Muscle layer of duodenum (tissue), 2 donors: ENCODE measurements around the gene NMUR2.

Experiments used
- H3K27ac ChIP-seq: one replicate; pipeline ENCODE4 v1.7.0; 2013; ENCODE audit warnings: mild to moderate bottlenecking, low read length
- H3K27me3 ChIP-seq: one replicate; pipeline ENCODE4 v1.7.0; 2013; ENCODE audit warnings: low read depth, mild to moderate bottlenecking, control low read depth, low read length
- H3K36me3 ChIP-seq, 2 donors: one replicate each; pipeline ENCODE4 v1.7.0; 2013; ENCODE audit warnings: low read length in 2 of 2, control low read depth in 1 of 2, mild to moderate bottlenecking in 1 of 2; ENCODE audit not compliant: insufficient read depth in 2 of 2, control insufficient read depth in 1 of 2
- H3K4me1 ChIP-seq, 2 donors: one replicate each; pipeline ENCODE4 v1.7.0; 2013; ENCODE audit warnings: low read length in 2 of 2, mild to moderate bottlenecking in 2 of 2, control low read depth in 1 of 2, moderate library complexity in 1 of 2; ENCODE audit not compliant: insufficient read depth in 2 of 2, control insufficient read depth in 1 of 2
- H3K4me3 ChIP-seq, 2 donors: one replicate each; pipeline ENCODE4 v1.7.0; 2013; ENCODE audit warnings: low read length in 2 of 2, low read depth in 1 of 2, mild to moderate bottlenecking in 1 of 2
- H3K9me3 ChIP-seq, 2 donors: one replicate each; pipeline ENCODE4 v1.7.0; 2013; ENCODE audit warnings: low read length in 2 of 2, control low read depth in 1 of 2, mild to moderate bottlenecking in 1 of 2; ENCODE audit not compliant: control insufficient read depth in 1 of 2
- donor health status: healthy.

The NMUR2 gene

GRCh38 chr5:152369298-152369697, 35.8 kb downstream of the NMUR2 start:
- Histone ChIP-seq H3K27ac (no peak overlapping the region), H3K27me3 (no peaks in the 10 kb centered on the region), H3K9me3 (no peaks in the 10 kb centered on the region), H3K36me3 (no peaks in the 10 kb centered on the region), H3K4me1 (no peaks in the 10 kb centered on the region), H3K4me3 (no peak overlapping the region)

GRCh38 chr5:152367554-152367953, 37.5 kb downstream of the NMUR2 start:
- Histone ChIP-seq H3K27ac (no peak overlapping the region), H3K9me3 (no peaks in the 10 kb centered on the region), H3K4me3 (no peak overlapping the region), H3K27me3 (no peaks in the 10 kb centered on the region), H3K36me3 (no peaks in the 10 kb centered on the region), H3K4me1 (no peaks in the 10 kb centered on the region)

GRCh38 chr5:152366716-152367115, 38.4 kb downstream of the NMUR2 start:
- H3K4me1 ChIP-seq = no peaks in the 10 kb centered on the region
- no peaks in the 10 kb centered on the region for H3K27me3 ChIP-seq
- no peak overlapping the region for H3K27ac ChIP-seq
- no peak overlapping the region for H3K4me3 ChIP-seq
- H3K9me3 ChIP-seq = no peaks in the 10 kb centered on the region
- H3K36me3 ChIP-seq = no peaks in the 10 kb centered on the region

GRCh38 chr5:152364899-152365298, 40.2 kb downstream of the NMUR2 start:
- Histone ChIP-seq H3K27ac (no peak overlapping the region), H3K36me3 (no peaks in the 10 kb centered on the region), H3K9me3 (no peaks in the 10 kb centered on the region), H3K27me3 (no peaks in the 10 kb centered on the region), H3K4me1 (no peaks in the 10 kb centered on the region), H3K4me3 (no peak overlapping the region)

- Histone ChIP-seq H3K4me3 (no peak overlapping the region), H3K36me3 (no peaks in the 10 kb centered on the region), H3K27ac (no peak overlapping the region), H3K9me3 (no peaks in the 10 kb centered on the region), H3K4me1 (peaks cover 0 to 1% of the 10 kb centered on the region in 2 donors), H3K27me3 (no peaks in the 10 kb centered on the region)
These were observed 40.9 kb downstream of the NMUR2 start for GRCh38 chr5:152364172-152364571.

GRCh38 chr5:152358861-152359568, 46.1 kb downstream of the NMUR2 start:
- Histone ChIP-seq H3K4me3 (no peak overlapping the region), H3K36me3 (no peaks in the 10 kb centered on the region), H3K27ac (no peak overlapping the region), H3K27me3 (no peaks in the 10 kb centered on the region), H3K4me1 (peaks cover 0 to 6% of the 10 kb centered on the region in 2 donors), H3K9me3 (no peaks in the 10 kb centered on the region)

- Histone ChIP-seq H3K4me3 (no peak overlapping the region), H3K27me3 (no peaks in the 10 kb centered on the region), H3K9me3 (no peaks in the 10 kb centered on the region), H3K36me3 (no peaks in the 10 kb centered on the region), H3K4me1 (peaks cover 0 to 6% of the 10 kb centered on the region in 2 donors), H3K27ac (no peak overlapping the region)
These were observed 48.6 kb downstream of the NMUR2 start for GRCh38 chr5:152356506-152356905.

- no peaks in the 10 kb centered on the region for H3K9me3 ChIP-seq
- H3K4me3 ChIP-seq = no peak overlapping the region
- H3K27ac ChIP-seq = no peak overlapping the region
- H3K4me1 ChIP-seq = peaks cover 0 to 6% of the 10 kb centered on the region in 2 donors
- H3K36me3 ChIP-seq = no peaks in the 10 kb centered on the region
- H3K27me3 ChIP-seq = no peaks in the 10 kb centered on the region
These were observed 50.0 kb downstream of the NMUR2 start for GRCh38 chr5:152355061-152355460.

GRCh38 chr5:152353001-152353400, 52.1 kb downstream of the NMUR2 start:
- Histone ChIP-seq H3K27me3 (no peaks in the 10 kb centered on the region), H3K4me1 (no peaks in the 10 kb centered on the region), H3K36me3 (no peaks in the 10 kb centered on the region), H3K9me3 (no peaks in the 10 kb centered on the region), H3K4me3 (no peak overlapping the region), H3K27ac (no peak overlapping the region)

GRCh38 chr5:152349683-152350526, 55.2 kb downstream of the NMUR2 start:
- H3K36me3 ChIP-seq = no peaks in the 10 kb centered on the region
- no peaks in the 10 kb centered on the region for H3K4me1 ChIP-seq
- no peaks in the 10 kb centered on the region for H3K27me3 ChIP-seq
- H3K27ac ChIP-seq = no peak overlapping the region
- no peak overlapping the region for H3K4me3 ChIP-seq
- H3K9me3 ChIP-seq = no peaks in the 10 kb centered on the region
